Naive thymus-derived CD8-positive, alpha-beta T cell (primary cell): ENCODE measurements around the gene DAG1. TPM values are rescaled to one million over a fixed set of nuclear protein-coding genes. Genes with fewer than 3 reads are reported as not detected.
A peak's percentile ranks its signal among the peaks of the same experiment; 100 is the strongest.

Experiments used
- ATAC-seq, 2 donors: fragments of 150-1000 bp; cut with Tn5 transposase in 1 of 2; sonication (Bioruptor Pico), chemical (Tn5 transposase) in 1 of 2; 1 replicate in 1 of 2; 2 replicates in 1 of 2; pipeline ENCODE4 v1.10.0; 2021; ENCODE audit warnings: mild to moderate bottlenecking in 2 of 2, moderate library complexity in 2 of 2
- POLR2A ChIA-PET: fragments of 350-600 bp; sonication (Branson Sonifier 250); formaldehyde crosslinking; loops from one replicate; lab custom pipeline; 2021; ENCODE audit warnings: antibody characterized with exemption; lab: Charles Lee
- DNase-seq, 10 donors: peaks; one replicate each; pipeline versions ENCODE4 v3.0.0 to v3.0.0-alpha.2; 2020 to 2022
- H3K27ac Mint-ChIP-seq, 10 donors: one replicate each; pipeline ENCODE4 v1.8.0; 2020 to 2022; ENCODE audit warnings: mild to moderate bottlenecking in 10 of 10, mixed read lengths in 10 of 10, moderate library complexity in 4 of 10, inconsistent platforms in 1 of 10
- H3K27me3 Mint-ChIP-seq, 5 donors: one replicate each; pipeline ENCODE4 v1.8.0; 2021 to 2022; ENCODE audit warnings: mixed read lengths in 5 of 5
- H3K36me3 Mint-ChIP-seq, 3 donors: one replicate each; pipeline ENCODE4 v1.8.0; 2020 to 2022; ENCODE audit warnings: mixed read lengths in 3 of 3, mild to moderate bottlenecking in 2 of 3, inconsistent platforms in 1 of 3
- H3K4me1 Mint-ChIP-seq, 4 donors: one replicate each; pipeline ENCODE4 v1.8.0; 2021 to 2022; ENCODE audit warnings: mixed read lengths in 4 of 4
- H3K4me3 Mint-ChIP-seq, 10 donors: one replicate each; pipeline ENCODE4 v1.8.0; 2020 to 2022; ENCODE audit warnings: mild to moderate bottlenecking in 10 of 10, mixed read lengths in 10 of 10, moderate library complexity in 6 of 10, inconsistent platforms in 1 of 10
- H3K9me3 Mint-ChIP-seq, 9 donors: one replicate each; pipeline ENCODE4 v1.8.0; 2020 to 2022; ENCODE audit warnings: mixed read lengths in 9 of 9, mild to moderate bottlenecking in 3 of 9, inconsistent platforms in 1 of 9, moderate library complexity in 1 of 9
- polyA plus RNA-seq, 3 donors: library from polyadenylated mRNA; unstranded; fragments of 300-500 nt; fragmentation: Illumina TruSeq; gene quantifications; one replicate each; pipeline ENCODE4 v1.2.3, GENCODE V29; 2021
- total RNA-seq, 8 experiments: library from RNA in 2 of 8; stranded (reverse) in 2 of 8; gene quantifications; one replicate each; pipeline ENCODE4 v1.2.3 and lab custom pipeline; 2021 to 2026

The DAG1 gene
- total and polyA plus RNA-seq, 5 experiments from 2014 or later: 4.6 to 20.3 (median 6.4) TPM

GRCh38 chr3:49500205-49500731 is 30.2 kb downstream of the DAG1 start:
- H3K36me3 Mint-ChIP-seq: peaks cover 0 to 19% (median 3%) of the 10 kb centered on the region in 3 donors
- H3K27ac Mint-ChIP-seq: peak overlapping the region in 3 of 10 donors; percentile 35 to 44 (median 38)
- DNase-seq (no peak), ATAC-seq (no peak)
- H3K27me3 Mint-ChIP-seq: no peaks in the 10 kb centered on the region
- H3K4me1 Mint-ChIP-seq: peaks cover 20 to 28% (median 25%) of the 10 kb centered on the region in 4 donors
- POLR2A ChIA-PET: no interaction called here
- H3K9me3 Mint-ChIP-seq: no peaks in the 10 kb centered on the region
- no peak overlapping the region for H3K4me3 Mint-ChIP-seq

GRCh38 chr3:49500732-49501609 is 30.9 kb downstream of the DAG1 start:
- peak overlapping the region in 5 of 10 donors; percentile 7 to 47 (median 38) for H3K27ac Mint-ChIP-seq
- H3K9me3 Mint-ChIP-seq: no peaks in the 10 kb centered on the region
- no peak for DNase-seq
- POLR2A ChIA-PET: interaction anchor here (0.6 kb wide), 1 partner anchor 250 kb away, joined by 3 read pairs; no protein-coding TSS in a partner anchor
- H3K4me1 Mint-ChIP-seq: peaks cover 20 to 28% (median 25%) of the 10 kb centered on the region in 4 donors
- H3K27me3 Mint-ChIP-seq: no peaks in the 10 kb centered on the region
- H3K36me3 Mint-ChIP-seq: peaks cover 0 to 19% (median 3%) of the 10 kb centered on the region in 3 donors
- ATAC-seq: no peak
- H3K4me3 Mint-ChIP-seq: no peak overlapping the region

- no peak for DNase-seq
- H3K36me3 Mint-ChIP-seq: peaks cover 0 to 19% (median 3%) of the 10 kb centered on the region in 3 donors
- H3K4me3 Mint-ChIP-seq: no peak overlapping the region
- H3K27me3 Mint-ChIP-seq: no peaks in the 10 kb centered on the region
- no peaks in the 10 kb centered on the region for H3K9me3 Mint-ChIP-seq
- H3K4me1 Mint-ChIP-seq: peaks cover 20 to 31% (median 25%) of the 10 kb centered on the region in 4 donors
- POLR2A ChIA-PET: no interaction called here
- no peak for ATAC-seq
- peak overlapping the region in 1 of 10 donors; percentile 33 for H3K27ac Mint-ChIP-seq
Observed at GRCh38 chr3:49501842-49502241, 31.8 kb downstream of the DAG1 start.

- Mint-ChIP-seq H3K9me3 (no peaks in the 10 kb centered on the region), H3K4me1 (peaks cover 11 to 20% (median 15%) of the 10 kb centered on the region in 4 donors), H3K27me3 (no peaks in the 10 kb centered on the region), H3K27ac (no peak overlapping the region), H3K36me3 (peaks cover 0 to 31% (median 15%) of the 10 kb centered on the region in 3 donors), H3K4me3 (no peak overlapping the region)
- ATAC-seq: no peak
- POLR2A ChIA-PET: interaction anchor here (0.7 kb wide), 1 partner anchor 47 kb away, joined by 3 read pairs; no protein-coding TSS in a partner anchor
- no peak for DNase-seq
Observed at GRCh38 chr3:49506906-49507305, 36.8 kb downstream of the DAG1 start.

GRCh38 chr3:49509028-49509561 is 39.0 kb downstream of the DAG1 start:
- Mint-ChIP-seq H3K27ac (peak overlapping the region in 2 of 10 donors; percentile 7 to 57), H3K27me3 (no peaks in the 10 kb centered on the region), H3K36me3 (peaks cover 0 to 36% (median 12%) of the 10 kb centered on the region in 3 donors), H3K4me1 (peaks cover 2 to 15% (median 5%) of the 10 kb centered on the region in 4 donors), H3K9me3 (no peaks in the 10 kb centered on the region), H3K4me3 (no peak overlapping the region)
- POLR2A ChIA-PET: no interaction called here
- ATAC-seq (no peak), DNase-seq (no peak)

- Mint-ChIP-seq H3K27ac (no peak overlapping the region), H3K4me3 (no peak overlapping the region), H3K9me3 (no peaks in the 10 kb centered on the region), H3K27me3 (no peaks in the 10 kb centered on the region), H3K4me1 (peaks cover 5 to 12% (median 9%) of the 10 kb centered on the region in 4 donors), H3K36me3 (peaks cover 0 to 60% (median 20%) of the 10 kb centered on the region in 3 donors)
- DNase-seq (no peak), ATAC-seq (no peak)
- POLR2A ChIA-PET: interaction anchor here (0.7 kb wide), 1 partner anchor 117 kb away, joined by 4 read pairs; no protein-coding TSS in a partner anchor
Observed at GRCh38 chr3:49511639-49512038, 41.6 kb downstream of the DAG1 start.

GRCh38 chr3:49512781-49513355 is 42.8 kb downstream of the DAG1 start:
- H3K4me3 Mint-ChIP-seq: no peak overlapping the region
- no peaks in the 10 kb centered on the region for H3K9me3 Mint-ChIP-seq
- DNase-seq (no peak), ATAC-seq (no peak)
- H3K27me3 Mint-ChIP-seq: no peaks in the 10 kb centered on the region
- H3K4me1 Mint-ChIP-seq: peaks cover 5 to 13% (median 12%) of the 10 kb centered on the region in 4 donors
- POLR2A ChIA-PET: no interaction called here
- H3K27ac Mint-ChIP-seq: peak overlapping the region in 1 of 10 donors; percentile 22
- peaks cover 0 to 70% (median 20%) of the 10 kb centered on the region in 3 donors for H3K36me3 Mint-ChIP-seq

- DNase-seq: no peak
- ATAC-seq: no peak
- Mint-ChIP-seq H3K9me3 (no peaks in the 10 kb centered on the region), H3K4me1 (peaks cover 6 to 15% (median 14%) of the 10 kb centered on the region in 4 donors), H3K27ac (no peak overlapping the region), H3K36me3 (peaks cover 0 to 77% (median 20%) of the 10 kb centered on the region in 3 donors), H3K27me3 (no peaks in the 10 kb centered on the region), H3K4me3 (no peak overlapping the region)
- POLR2A ChIA-PET: no interaction called here
Observed at GRCh38 chr3:49513494-49514124, 43.5 kb downstream of the DAG1 start.

GRCh38 chr3:49518016-49518415 is 47.9 kb downstream of the DAG1 start:
- Mint-ChIP-seq H3K27me3 (no peaks in the 10 kb centered on the region), H3K4me1 (peaks cover 17 to 28% (median 22%) of the 10 kb centered on the region in 4 donors), H3K27ac (peak overlapping the region in 2 of 10 donors; percentile 39 to 71), H3K9me3 (no peaks in the 10 kb centered on the region), H3K4me3 (no peak overlapping the region), H3K36me3 (peaks cover 0 to 73% (median 8%) of the 10 kb centered on the region in 3 donors)
- no peak for DNase-seq
- POLR2A ChIA-PET: no interaction called here
- no peak for ATAC-seq

GRCh38 chr3:49518441-49518840 is 48.4 kb downstream of the DAG1 start:
- Mint-ChIP-seq H3K27me3 (no peaks in the 10 kb centered on the region), H3K4me3 (no peak overlapping the region), H3K4me1 (peaks cover 19 to 32% (median 22%) of the 10 kb centered on the region in 4 donors), H3K9me3 (no peaks in the 10 kb centered on the region), H3K27ac (peak overlapping the region in 2 of 10 donors; percentile 71 to 75), H3K36me3 (peaks cover 0 to 69% (median 8%) of the 10 kb centered on the region in 3 donors)
- DNase-seq: no peak
- no peak for ATAC-seq
- POLR2A ChIA-PET: no interaction called here

GRCh38 chr3:49519296-49519695 is 49.2 kb downstream of the DAG1 start:
- Mint-ChIP-seq H3K36me3 (peaks cover 0 to 64% (median 7%) of the 10 kb centered on the region in 3 donors), H3K4me3 (no peak overlapping the region), H3K9me3 (no peaks in the 10 kb centered on the region), H3K27ac (peak overlapping the region in 3 of 10 donors; percentile 19 to 66 (median 65)), H3K4me1 (peaks cover 19 to 31% (median 22%) of the 10 kb centered on the region in 4 donors), H3K27me3 (no peaks in the 10 kb centered on the region)
- ATAC-seq (no peak), DNase-seq (no peak)
- POLR2A ChIA-PET: no interaction called here

- ATAC-seq (no peak), DNase-seq (no peak)
- H3K27me3 Mint-ChIP-seq: no peaks in the 10 kb centered on the region
- H3K27ac Mint-ChIP-seq: peak overlapping the region in 2 of 10 donors; percentile 19 to 37
- POLR2A ChIA-PET: no interaction called here
- H3K9me3 Mint-ChIP-seq: no peaks in the 10 kb centered on the region
- peaks cover 19 to 31% (median 22%) of the 10 kb centered on the region in 4 donors for H3K4me1 Mint-ChIP-seq
- no peak overlapping the region for H3K4me3 Mint-ChIP-seq
- peaks cover 0 to 57% (median 7%) of the 10 kb centered on the region in 3 donors for H3K36me3 Mint-ChIP-seq
Observed at GRCh38 chr3:49519916-49520385, 49.9 kb downstream of the DAG1 start.
